Measurements from ENCODE around the gene GRIK4. TPM values are rescaled to one million over a fixed set of nuclear protein-coding genes. Genes with fewer than 3 reads are reported as not detected.

GRIK4 gene
- total and polyA plus RNA-seq, 8 donors = 0.76 to 10.1 (median 7.7) TPM

DNA sequence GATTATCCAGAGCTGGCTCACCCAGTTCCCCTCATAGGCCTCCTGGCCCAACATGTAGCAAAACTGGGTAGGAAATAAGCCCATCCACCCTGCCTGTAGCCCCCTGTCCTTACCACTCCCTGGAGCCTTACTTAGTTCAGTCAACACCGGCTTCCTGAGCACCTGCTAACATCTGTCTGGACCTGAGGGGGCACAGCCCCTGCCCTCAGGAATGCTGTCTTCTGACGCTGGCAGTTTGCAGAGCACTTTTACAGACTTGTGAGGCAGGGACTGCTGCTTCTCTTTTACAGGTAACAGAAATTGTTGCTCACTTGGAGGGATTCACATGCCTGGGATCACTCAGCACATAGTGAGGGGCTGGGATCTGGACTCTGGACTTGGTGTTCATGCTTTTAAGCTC is 360.4 kb downstream of the GRIK4 start:
- no peaks in the 10 kb centered on the region for H3K9me3 ChIP-seq
- no peaks in the 10 kb centered on the region for H3K36me3 ChIP-seq
- H3K4me1 ChIP-seq = no peaks in the 10 kb centered on the region
- TF ChIP-seq, protein P1, sequence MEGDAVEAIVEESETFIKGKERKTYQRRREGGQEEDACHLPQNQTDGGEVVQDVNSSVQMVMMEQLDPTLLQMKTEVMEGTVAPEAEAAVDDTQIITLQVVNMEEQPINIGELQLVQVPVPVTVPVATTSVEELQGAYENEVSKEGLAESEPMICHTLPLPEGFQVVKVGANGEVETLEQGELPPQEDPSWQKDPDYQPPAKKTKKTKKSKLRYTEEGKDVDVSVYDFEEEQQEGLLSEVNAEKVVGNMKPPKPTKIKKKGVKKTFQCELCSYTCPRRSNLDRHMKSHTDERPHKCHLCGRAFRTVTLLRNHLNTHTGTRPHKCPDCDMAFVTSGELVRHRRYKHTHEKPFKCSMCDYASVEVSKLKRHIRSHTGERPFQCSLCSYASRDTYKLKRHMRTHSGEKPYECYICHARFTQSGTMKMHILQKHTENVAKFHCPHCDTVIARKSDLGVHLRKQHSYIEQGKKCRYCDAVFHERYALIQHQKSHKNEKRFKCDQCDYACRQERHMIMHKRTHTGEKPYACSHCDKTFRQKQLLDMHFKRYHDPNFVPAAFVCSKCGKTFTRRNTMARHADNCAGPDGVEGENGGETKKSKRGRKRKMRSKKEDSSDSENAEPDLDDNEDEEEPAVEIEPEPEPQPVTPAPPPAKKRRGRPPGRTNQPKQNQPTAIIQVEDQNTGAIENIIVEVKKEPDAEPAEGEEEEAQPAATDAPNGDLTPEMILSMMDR (IDR thresholded peaks at IDR 0.05) = no peak
- peaks cover 0 to 11% of the 10 kb centered on the region in 2 donors for H3K27me3 ChIP-seq
- ATAC-seq = no peak
- no peak overlapping the region for H3K4me3 ChIP-seq
- H3K27ac ChIP-seq = no peak overlapping the region
- no peak for DNase-seq
- intact Hi-C loops (cut with DNase I) = no loop called here

DNA sequence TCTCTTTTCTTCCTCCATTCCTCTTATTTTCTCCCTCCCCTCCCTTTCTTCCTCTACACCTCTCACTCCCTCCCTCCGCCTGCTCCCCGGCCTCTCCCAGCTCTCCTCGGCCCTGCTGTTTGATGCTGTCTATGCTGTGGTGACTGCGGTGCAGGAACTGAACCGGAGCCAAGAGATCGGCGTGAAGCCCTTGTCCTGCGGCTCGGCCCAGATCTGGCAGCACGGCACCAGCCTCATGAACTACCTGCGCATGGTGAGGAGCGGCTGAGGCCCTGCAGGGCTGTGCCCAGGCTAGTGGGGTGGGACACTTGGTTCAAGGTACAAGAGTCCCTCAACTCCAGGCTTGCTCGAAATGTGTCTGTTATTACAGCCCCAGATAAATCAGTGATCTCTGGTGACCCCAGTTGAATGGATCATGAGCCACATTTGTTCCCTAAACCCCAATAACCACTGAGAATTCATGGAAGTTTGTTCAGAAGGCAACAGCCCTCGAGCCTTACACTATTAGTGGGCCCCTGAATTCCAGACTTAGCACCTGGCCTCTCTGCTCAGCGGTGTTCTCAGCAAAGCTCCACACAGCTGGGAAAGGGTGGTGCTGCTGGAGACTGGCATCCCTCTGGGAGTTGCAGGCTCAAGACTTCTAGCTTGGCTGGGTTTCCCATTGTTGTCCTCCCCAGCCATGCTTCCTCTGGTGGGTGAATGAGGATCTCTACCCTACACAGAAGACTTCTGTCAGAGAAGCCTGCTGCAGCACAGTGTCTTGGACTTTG is 362.6 kb downstream of the GRIK4 start:
- no peaks in the 10 kb centered on the region for H3K4me1 ChIP-seq
- intact Hi-C loops (cut with DNase I) = no loop called here
- TF ChIP-seq, protein P1 (IDR thresholded peaks at IDR 0.05) = no peak
- H3K27me3 ChIP-seq = no peaks in the 10 kb centered on the region
- H3K9me3 ChIP-seq = no peaks in the 10 kb centered on the region
- ATAC-seq = no peak
- H3K36me3 ChIP-seq = no peaks in the 10 kb centered on the region
- no peak for DNase-seq
- H3K27ac ChIP-seq = no peak overlapping the region
- H3K4me3 ChIP-seq = no peak overlapping the region

DNA sequence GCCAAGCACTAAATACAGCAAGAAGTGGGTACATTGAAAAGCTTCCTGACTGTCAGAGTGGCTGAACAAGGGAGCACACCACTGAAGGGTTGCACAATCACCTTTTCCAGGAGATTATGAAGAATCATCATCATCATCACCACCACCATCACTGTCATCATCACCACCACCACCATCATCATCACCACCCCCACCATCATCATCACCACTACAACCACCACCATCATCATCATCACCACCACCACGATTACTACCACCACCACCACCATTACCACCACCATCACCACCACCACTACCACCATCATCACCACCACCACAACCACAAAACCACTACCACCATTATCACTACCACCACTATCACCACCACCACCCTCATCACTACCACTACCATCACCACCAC is 364.4 kb downstream of the GRIK4 start:
- Histone ChIP-seq H3K4me1 (no peaks in the 10 kb centered on the region), H3K9me3 (no peaks in the 10 kb centered on the region), H3K4me3 (no peak overlapping the region), H3K27ac (no peak overlapping the region), H3K27me3 (no peaks in the 10 kb centered on the region), H3K36me3 (no peaks in the 10 kb centered on the region)
- DNase-seq (no peak), ATAC-seq (no peak)
- TF ChIP-seq, protein P1 (IDR thresholded peaks at IDR 0.05) = no peak
- intact Hi-C loops (cut with DNase I) = no loop called here

DNA sequence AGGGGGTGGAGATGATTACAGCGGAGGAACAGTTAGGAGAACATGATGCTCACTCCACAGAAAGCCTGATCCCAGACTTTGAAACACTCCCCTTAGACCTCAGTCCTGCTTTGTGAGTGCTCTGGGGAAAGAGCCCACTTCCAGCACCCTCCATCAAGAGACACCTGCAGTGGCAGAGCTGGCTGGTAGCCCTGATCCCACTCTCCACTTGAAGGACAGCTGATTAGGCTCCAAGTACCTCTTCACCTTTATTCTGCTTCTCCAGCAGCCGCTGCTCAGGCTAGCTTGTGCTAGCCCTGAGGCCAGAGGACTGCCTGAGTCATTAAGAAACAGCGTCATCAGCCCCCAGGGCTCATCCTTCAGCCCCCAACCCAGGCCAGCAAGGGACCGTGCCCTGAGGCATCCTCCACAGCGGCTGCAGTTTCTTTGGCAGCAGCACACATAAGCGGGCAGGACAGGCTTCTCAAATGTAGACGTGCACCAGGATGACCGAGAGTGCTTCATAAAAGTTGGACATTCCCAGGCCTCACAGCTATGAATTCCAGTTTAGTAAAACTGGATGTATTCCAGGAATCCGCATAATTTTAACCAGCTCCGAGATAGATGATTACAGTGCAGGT is 366.3 kb downstream of the GRIK4 start:
- no peaks in the 10 kb centered on the region for H3K9me3 ChIP-seq
- ATAC-seq = no peak
- H3K27me3 ChIP-seq = peaks cover 0 to 11% of the 10 kb centered on the region in 2 donors
- H3K27ac ChIP-seq = no peak overlapping the region
- no peaks in the 10 kb centered on the region for H3K36me3 ChIP-seq
- intact Hi-C loops (cut with DNase I) = no loop called here
- H3K4me1 ChIP-seq = no peaks in the 10 kb centered on the region
- TF ChIP-seq, protein P1 (IDR thresholded peaks at IDR 0.05) = no peak
- no peak for DNase-seq
- H3K4me3 ChIP-seq = no peak overlapping the region

DNA sequence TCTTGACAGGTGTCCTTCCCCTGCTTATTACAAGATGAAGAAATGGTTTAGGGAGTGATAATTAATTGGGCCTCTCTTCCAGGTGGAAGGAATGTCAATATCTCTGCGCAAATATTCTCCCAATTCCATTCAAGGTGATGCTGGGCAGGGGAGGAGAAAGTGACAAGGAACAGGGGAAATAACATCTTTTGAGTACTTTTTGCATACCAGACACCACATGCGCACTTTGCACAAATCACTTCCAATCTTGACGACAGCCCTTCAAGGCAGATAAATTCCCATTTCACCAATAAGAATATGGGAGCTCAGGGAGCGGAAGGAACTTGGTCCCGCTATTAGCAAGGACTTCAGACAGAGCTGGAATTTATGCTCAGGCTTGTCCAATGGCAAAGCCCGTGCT is 367.2 kb downstream of the GRIK4 start:
- Histone ChIP-seq H3K27me3 (peaks cover 0 to 11% of the 10 kb centered on the region in 2 donors), H3K9me3 (no peaks in the 10 kb centered on the region), H3K36me3 (no peaks in the 10 kb centered on the region), H3K4me3 (no peak overlapping the region), H3K4me1 (no peaks in the 10 kb centered on the region), H3K27ac (no peak overlapping the region)
- TF ChIP-seq, protein P1 (IDR thresholded peaks at IDR 0.05) = no peak
- DNase-seq = no peak
- intact Hi-C loops (cut with DNase I) = no loop called here
- no peak for ATAC-seq
